Embryonic facial prominence (tissue), 1 donor: ENCODE results near the gene CHRDL1.
"Not testable (repeated sequence)": the region's sequence is repeated elsewhere in the genome, so short reads cannot be mapped to it uniquely, and the experiment has no call there.

Experiments used
- DNase-seq: peaks from one replicate; pipeline ENCODE4 v3.0.0-alpha.2; 2016; ENCODE audit errors: extremely low spot score

Gene CHRDL1

GRCh38 chrX:110665223-110666002 is 130.2 kb downstream of the CHRDL1 start:
- no peak for DNase-seq

GRCh38 chrX:110657073-110657472 is 138.5 kb downstream of the CHRDL1 start:
- DNase-seq, result no peak

DNA sequence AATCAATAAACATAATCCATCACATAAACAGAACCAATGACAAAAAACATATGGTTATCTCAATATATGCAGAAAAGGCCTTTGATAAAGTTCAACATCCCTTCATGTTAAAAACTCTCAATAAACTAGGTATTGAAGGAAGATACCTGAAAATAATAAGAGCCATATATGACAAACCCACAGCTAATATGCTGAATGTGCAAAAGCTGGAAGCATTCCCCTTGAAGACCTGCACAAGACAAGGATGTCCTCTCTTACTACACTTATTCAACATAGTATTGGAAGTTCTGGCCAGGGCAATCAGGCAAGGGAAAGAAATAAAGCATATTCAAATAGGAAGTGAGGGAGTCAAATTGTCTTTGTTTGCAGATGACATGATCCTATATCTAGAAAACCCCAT is 141.3 kb downstream of the CHRDL1 start:
- not testable (repeated sequence) for DNase-seq

DNA sequence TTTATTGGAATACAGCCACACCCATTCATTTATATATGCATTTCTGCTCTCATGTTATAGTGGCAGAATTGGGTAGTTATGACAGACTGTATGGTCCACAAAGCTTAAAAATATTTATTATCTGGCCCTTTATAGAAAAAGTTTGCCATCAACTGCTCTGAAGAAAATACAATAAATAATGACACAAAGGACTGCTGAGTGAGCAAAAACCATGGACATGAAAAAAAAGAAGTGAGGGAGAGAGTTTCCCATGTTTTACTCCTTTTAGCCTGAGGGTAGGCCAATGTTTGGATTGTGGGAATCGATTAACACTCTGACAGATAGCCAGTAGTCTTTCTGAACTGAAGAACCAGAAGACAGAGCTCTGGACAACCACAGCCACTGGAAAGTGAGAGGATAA is 149.2 kb downstream of the CHRDL1 start:
- no peak for DNase-seq
